Measurements from ENCODE around the gene CHRNA10.

DNA sequence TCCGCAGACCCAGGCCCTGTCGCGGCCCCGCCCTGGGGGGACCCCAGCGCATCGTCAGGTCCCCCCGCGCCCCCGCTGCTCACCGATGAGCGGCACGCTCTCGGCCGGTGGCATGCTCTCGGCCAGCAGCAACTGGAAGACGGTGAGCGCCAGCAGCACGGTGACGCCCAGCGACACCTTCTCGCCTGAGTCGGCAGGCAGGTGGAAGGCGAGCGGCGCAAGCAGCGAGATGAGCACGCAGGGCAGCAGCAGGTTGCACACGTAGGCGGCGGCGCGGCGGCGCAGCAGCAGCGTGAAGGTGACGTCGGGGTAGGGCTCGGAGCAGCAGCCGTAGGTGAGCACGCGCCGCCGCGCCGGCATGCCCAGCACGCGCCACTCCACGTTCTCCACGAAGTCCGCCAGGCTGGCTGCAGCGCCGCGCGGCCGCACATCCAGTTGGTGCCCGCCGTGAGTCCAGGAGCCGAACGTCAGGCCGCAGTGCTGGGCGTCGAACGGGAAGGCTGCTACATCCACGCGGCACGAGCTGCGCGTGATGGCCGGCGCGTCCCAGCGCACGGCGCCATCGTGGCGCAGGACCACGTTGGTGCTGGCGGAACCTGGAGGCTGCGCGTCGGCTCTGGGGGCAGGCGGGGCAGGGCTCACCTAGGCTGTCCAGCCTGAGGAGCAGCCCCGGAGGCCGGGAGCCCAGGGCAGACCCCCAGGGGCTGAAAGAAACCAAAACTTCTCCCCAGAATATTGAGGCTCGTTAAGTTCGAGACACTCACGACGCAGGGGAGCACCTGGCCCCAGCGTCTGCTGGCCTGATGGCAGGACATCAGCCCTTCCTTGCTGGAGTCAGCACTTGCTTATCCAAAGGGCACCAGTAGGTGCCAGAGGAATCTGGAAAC lies 3.8 kb downstream of the CHRNA10 start:
- TF ChIP-seq NONO (IDR thresholded peaks at IDR 0.05) (no peak), NONO (CRISPR knock-in tag; conservative IDR thresholded peaks at IDR 0.05) (no peak), TBP (CRISPR knock-in tag; IDR thresholded peaks at IDR 0.05) (no peak), SMAD1 (CRISPR knock-in tag; IDR thresholded peaks at IDR 0.05; ENCODE audit: borderline replicate concordance, low read depth) (no peak), STAT5B (CRISPR knock-in tag; IDR thresholded peaks at IDR 0.05) (no peak), RERE (CRISPR knock-in tag; IDR thresholded peaks at IDR 0.05; ENCODE audit: low read depth) (no peak), TFDP2 (CRISPR knock-in tag; IDR thresholded peaks at IDR 0.05) (no peak), IKZF4 (CRISPR knock-in tag; IDR thresholded peaks at IDR 0.05; ENCODE audit: borderline replicate concordance, low read depth, not compliant biosample characterization) (no peak), GZF1 (CRISPR knock-in tag; IDR thresholded peaks at IDR 0.05) (no peak), TAF1 (CRISPR knock-in tag; IDR thresholded peaks at IDR 0.05) (no peak), ZNF431 (CRISPR knock-in tag; IDR thresholded peaks at IDR 0.05; ENCODE audit: borderline replicate concordance, low read depth) (no peak), HIVEP1 (CRISPR knock-in tag; IDR thresholded peaks at IDR 0.05) (no peak), ZNF446 (CRISPR knock-in tag; IDR thresholded peaks at IDR 0.05) (no peak), MAFK (conservative IDR thresholded peaks at IDR 0.05 in 1 of 2, IDR thresholded peaks at IDR 0.05 in 1 of 2; ENCODE audit: low read length in 2 of 2) (no peak)
- TF ChIP-seq, protein P1, sequence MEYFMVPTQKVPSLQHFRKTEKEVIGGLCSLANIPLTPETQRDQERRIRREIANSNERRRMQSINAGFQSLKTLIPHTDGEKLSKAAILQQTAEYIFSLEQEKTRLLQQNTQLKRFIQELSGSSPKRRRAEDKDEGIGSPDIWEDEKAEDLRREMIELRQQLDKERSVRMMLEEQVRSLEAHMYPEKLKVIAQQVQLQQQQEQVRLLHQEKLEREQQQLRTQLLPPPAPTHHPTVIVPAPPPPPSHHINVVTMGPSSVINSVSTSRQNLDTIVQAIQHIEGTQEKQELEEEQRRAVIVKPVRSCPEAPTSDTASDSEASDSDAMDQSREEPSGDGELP (IDR thresholded peaks at IDR 0.05; ENCODE audit: borderline replicate concordance, low read depth) = no peak
